GM21367 (cell line): ENCODE data around the gene INAVA.
A peak's percentile ranks its signal among the peaks of the same experiment; 100 is the strongest.

ENCODE experiments used
- ATAC-seq: cut with Tn5 transposase; IDR thresholded peaks from one replicate; pipeline ENCODE4 v1.9.1; 2021; ENCODE audit not compliant: unreplicated experiment

INAVA gene

GRCh38 chr1:200874694-200875093 is 20.0 kb upstream of the INAVA start:
- no peak for ATAC-seq

DNA sequence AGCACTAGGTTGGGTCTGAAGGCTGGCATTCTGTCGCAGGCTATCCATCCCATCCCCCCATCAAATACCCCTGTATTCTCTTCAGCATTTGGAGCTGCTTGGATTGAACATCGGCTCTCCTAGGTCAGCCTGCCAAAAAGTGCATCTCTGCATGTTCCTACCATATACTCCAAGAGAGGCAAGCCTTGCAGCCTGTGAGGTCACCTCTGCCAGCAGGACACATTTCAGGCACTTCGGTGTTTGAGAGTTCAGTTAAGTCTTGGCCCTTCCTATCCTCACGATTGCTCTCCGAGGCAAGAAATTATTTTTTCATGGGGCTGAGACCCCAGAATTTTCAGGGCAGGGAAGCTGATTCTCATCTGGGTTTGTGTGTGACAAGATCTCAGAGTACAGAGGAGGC is 19.3 kb upstream of the INAVA start:
- no peak for ATAC-seq

- ATAC-seq = no peak
Measured at GRCh38 chr1:200877010-200877409, 17.7 kb upstream of the INAVA start.

GRCh38 chr1:200877839-200878551 is 16.7 kb upstream of the INAVA start:
- ATAC-seq = peak; percentile 66

- ATAC-seq = peak; percentile 59
Measured at GRCh38 chr1:200880212-200880611, 14.5 kb upstream of the INAVA start.

GRCh38 chr1:200883118-200883517 is 11.6 kb upstream of the INAVA start:
- no peak for ATAC-seq

DNA sequence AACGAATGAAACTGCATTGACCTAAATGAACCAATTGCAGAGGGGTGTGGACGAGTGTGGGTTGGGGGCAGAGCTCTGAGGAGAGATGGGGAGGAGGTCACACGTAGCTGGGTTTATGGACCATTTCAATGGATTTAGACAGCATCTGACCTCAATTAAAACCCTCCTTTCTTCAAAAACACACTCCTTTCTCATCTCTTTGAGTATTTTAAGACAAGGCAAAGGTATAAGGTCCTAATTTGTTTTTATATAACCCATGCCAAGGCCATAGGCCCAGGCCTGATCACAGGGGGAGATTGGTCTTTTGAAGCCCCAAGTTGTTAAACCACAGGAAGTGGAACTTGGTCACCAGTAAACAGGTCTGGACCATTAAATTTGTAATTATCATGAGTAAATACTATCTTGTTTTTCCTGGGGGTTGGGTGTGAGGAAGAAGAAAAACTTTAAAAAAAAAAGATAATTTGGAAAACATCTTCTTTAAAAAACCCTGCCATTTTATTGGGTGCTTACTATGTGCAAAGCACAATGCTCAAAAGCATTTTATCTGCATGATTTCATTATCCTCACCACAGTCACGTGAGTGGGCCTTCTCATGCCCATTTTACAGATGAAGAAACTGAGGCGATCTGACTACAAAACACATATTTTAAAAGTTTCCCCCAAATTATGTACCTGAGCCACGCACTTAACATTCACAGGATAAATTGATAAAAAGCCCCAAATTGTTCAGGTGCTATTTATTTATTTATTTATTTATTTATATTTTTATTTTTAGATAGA is 8.9 kb upstream of the INAVA start:
- ATAC-seq = no peak

DNA sequence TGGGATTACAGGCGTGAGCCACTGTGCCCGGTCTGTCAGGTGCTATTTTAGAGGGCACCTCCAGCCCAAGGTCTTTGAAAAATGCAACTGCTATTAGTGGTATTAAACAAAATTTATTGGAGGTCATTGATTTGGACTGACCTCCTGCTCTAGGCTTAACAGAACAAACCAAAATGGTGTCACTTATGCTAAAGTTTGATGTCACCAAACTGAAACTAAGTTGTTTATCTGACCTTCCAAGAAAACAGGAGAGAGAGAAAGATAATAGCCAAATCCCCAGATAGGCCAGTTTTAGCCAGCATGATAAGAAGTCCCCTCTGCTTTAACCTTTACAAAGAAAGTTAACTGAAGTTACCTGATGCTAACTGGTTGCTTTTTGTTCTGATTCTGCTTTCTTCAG is 8.1 kb upstream of the INAVA start:
- no peak for ATAC-seq

DNA sequence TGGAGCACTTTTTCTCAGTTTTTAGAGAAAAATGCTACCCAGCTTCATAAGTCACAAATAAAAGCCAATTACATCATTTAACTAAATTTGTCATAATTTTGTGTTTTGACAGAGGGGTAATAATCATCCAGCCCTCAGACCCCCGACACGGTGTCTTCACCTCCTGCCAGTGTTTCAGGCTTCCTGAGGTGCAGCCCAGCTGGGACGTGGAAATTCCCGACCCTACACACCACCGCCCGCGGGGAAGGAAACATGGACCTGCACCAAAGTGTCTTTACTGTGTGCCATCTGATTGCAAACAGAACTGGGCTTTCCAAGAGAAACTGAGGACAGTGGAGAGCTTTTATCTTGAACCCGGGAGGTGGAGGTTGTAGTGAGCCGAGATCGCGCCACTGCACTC is 7.7 kb upstream of the INAVA start:
- no peak for ATAC-seq

- ATAC-seq = no peak
Measured at GRCh38 chr1:200887772-200888348, 6.8 kb upstream of the INAVA start.

DNA sequence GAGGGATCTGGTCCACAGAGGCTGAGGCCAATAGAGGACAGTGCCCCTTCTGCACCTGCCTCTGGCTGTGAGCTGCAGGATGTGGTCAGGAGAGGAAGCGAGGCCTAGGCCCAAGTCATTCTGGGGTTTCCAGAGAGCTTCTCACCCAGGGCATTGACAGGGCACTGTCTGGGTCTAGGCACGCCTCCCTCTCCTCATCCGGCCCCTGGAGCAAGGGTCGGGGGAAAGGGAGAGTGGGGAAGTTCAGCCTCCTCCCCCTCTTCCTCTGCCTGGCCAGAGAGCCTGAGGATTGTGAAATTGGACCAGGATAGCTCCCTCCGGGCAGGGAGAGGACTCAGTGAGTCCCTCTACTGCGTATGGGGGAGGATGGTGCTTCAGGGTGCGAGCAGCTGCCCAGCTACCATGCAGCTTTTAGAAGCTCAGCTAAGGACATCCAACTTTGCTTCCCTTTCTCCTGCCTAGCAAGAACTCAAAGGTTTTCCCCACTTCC is 6.3 kb upstream of the INAVA start:
- peak; percentile 92 for ATAC-seq

- no peak for ATAC-seq
Measured at GRCh38 chr1:200889571-200889970, 5.1 kb upstream of the INAVA start.

DNA sequence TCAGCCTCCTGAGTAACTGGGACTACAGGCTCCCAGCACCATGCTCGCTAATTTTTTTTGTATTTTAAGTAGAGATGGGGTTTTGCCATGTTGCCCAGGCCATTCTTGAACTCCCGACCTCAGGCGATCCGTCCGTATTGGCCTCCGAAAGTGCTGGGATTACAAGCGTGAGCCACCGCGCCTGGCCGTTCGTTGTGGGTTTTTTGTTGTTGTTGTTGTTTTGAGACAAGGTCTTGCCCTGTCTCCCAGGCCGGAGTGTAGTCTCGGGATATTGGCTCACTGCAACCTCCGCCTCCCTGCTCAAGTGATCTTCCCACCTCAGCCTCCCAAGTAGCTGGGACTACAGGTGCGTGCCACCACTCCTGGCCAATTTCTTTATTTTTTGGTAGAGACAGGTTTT is 4.7 kb upstream of the INAVA start:
- no peak for ATAC-seq

DNA sequence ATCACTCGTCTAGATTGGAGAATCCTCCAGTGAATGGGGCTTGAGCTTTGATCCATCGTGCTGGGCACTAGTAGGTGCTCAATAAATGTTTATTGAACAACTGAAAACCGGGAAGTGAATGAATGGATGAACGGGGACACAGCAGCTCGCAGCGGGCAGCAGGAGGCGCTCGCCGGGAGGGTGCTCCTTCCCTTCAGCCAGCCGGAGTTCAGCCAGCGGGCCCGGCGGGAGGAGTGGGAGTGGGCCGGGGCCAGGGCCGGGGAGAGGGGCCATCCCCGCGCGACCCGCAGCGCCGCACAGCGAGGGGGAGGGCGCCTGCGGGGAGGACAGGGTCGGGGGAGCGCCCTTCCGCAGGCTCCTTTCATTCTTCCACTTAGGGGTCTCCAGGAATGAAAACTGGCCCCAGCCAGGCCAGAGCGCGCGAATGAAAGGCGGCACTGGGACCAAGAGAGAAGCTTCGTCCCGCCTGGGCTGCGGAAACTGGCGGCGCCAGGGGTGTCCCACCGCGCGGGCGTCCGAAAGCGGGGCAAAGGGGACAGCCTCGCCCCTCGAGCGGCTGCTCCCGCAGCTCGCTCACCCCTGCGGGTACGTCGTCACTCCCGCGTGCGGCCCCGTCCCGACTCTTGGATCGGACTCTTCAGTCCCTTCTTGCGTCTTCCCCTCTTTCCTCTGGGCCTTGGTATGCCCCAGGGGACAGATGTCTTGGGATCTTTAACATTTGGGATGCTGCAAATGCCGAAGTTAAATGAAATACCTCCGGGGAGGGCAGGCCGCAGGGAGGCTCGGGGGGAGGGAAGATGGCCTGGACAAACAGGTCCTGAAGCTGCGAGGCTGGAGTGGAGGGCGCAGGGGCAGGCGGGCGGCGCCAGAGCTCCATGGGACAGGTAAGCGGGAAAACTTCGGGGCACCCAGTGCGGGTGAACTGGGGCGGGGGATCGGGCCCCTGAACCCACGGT is 3.6 kb upstream of the INAVA start:
- ATAC-seq = no peak

- no peak for ATAC-seq
Measured at GRCh38 chr1:200891774-200892157, 2.9 kb upstream of the INAVA start.

GRCh38 chr1:200892546-200892945 is 2.2 kb upstream of the INAVA start:
- ATAC-seq = no peak

- no peak for ATAC-seq
Measured at GRCh38 chr1:200892958-200893357, 1.7 kb upstream of the INAVA start.

- ATAC-seq = no peak
Measured at GRCh38 chr1:200893411-200893901, 1.2 kb upstream of the INAVA start.

- no peak for ATAC-seq
Measured at GRCh38 chr1:200895443-200895789, 716 bp downstream of the INAVA start.

DNA sequence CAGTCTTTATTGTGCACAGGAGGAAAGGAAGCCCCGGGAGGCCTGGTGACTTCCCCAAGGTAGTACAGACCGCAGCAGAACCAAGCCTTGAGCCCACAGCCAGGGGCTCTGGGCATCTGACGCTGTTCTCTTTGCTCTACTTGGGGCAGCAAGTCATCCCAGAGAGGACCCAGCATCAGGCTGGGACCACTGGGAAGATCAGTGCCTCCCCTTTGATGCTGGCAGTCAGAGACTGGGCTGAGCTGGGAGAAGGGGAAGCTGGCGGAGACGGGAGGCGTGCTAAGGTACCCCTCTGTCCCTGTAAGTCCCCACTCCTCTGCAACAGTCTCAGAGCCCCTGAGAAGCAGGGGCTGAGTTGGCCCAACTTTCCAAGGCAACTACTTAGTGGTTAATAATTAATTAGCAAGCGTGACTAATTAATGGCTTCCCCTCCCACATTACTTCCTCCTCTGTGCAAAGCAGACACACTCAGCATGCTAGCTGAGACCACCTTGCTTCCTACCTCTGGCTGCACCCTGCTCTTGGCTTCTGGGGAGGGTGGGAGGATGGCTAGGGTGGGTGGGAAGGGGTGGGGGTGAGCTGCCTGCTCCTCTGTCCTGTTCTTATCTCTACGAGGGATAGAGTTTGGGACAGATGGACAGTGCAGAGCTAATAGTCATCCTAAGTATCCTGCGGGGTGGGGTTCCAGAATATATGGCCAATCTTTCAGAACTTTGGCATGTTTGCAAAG is 1.3 kb downstream of the INAVA start:
- no peak for ATAC-seq
